ENCODE results near the gene PIGS.
"Not testable (repeated sequence)": the region's sequence is repeated elsewhere in the genome, so short reads cannot be mapped to it uniquely, and the experiment has no call there.

Gene PIGS

DNA sequence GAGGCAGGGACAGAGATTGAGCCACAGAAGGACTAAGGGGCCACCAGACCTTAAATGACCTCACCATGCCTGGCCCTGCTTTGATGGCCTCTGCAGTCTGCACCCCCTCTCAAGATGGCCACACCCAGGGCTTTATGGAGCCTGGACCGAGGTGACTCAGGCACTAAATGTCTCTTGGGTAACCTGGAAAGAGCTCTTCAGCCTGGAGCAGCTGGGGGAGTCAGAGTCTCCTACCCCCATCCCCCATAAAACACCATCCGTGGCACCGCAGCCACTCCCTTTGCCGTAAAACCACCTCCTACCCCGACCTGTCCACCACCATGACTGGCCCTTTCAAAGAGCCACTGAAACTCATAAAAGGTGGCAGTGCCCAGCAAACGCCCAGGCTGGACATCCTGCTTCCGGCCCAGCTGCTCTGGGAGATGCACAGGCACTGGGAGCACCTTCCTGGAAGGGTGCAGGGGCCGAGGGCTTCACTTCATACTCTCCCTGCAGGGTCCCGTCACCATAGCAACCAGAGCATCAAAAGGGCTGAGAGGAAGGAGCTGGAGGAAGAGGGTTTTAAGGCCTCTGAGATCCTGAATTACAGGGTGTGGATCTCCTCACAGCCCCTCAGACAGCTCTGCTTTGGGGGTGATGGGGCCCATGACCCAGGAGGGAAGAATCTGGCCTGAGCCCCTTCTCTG, 42.9 kb downstream of the PIGS start:
- no peak for DNase-seq

DNA sequence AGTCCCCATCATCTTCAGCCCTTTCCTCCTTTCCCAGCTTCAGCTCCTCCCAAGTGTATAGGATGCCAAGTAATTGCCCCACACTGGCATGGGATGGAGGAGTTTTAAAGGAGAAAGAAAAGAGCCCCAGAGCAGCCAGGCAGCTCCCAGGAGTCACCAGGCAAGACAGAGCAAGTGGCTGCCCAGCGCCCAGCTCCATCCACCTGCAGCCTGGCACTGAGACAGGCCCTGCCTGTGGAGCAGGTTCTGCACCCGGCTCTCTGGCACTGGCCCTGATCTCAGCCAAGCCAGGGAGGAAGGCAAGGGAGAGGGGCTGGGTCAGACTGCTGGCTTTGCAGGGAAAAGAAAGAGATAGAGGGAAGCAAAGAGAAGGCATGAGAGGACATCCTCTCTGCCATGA, 43.5 kb downstream of the PIGS start:
- DNase-seq: no peak

DNA sequence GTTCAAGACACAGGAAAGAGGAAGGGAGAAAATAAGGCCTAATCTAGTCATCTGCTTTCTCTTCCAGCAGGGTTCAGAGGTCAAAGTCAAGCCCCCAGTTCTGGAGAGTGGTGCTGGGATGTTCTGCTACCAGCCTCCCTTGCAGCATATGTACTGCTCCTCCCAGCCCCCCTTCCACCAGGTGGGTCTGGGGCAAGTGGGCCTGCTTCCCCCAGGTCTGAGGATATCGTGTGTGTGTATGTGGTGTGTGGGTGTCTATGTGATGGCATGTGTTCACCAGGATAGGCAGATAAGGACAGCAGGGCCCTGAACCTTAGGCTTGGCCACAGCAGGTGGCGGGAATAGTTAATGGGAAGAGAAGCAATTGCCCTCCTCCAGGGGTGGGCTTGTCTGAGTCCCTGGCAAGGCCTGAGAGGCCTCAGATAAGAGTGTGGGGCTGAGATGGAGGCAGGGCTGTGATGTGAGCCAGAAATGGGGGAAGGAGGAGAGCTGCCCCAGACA, 44.1 kb downstream of the PIGS start:
- no peak for DNase-seq

DNA sequence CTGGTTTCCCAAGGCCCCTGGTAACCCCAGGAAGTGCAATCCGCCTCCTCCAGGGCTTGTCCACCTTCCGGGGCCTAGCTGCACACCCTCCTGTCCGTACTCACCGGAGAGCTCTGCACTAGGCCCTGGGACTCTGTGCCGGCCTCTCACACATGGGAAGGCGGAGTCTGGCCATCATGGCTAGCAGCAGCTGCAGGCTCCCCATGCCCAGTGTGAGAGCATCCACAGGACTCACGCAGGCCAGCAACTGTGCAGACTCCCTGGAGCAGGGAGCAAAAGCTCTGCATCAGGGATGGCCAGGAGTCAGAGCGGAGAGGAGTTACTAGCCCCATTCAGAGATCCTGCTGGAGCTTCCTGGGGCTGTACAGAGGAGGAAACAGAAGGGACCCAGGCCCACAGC, 44.9 kb downstream of the PIGS start:
- no peak for DNase-seq

DNA sequence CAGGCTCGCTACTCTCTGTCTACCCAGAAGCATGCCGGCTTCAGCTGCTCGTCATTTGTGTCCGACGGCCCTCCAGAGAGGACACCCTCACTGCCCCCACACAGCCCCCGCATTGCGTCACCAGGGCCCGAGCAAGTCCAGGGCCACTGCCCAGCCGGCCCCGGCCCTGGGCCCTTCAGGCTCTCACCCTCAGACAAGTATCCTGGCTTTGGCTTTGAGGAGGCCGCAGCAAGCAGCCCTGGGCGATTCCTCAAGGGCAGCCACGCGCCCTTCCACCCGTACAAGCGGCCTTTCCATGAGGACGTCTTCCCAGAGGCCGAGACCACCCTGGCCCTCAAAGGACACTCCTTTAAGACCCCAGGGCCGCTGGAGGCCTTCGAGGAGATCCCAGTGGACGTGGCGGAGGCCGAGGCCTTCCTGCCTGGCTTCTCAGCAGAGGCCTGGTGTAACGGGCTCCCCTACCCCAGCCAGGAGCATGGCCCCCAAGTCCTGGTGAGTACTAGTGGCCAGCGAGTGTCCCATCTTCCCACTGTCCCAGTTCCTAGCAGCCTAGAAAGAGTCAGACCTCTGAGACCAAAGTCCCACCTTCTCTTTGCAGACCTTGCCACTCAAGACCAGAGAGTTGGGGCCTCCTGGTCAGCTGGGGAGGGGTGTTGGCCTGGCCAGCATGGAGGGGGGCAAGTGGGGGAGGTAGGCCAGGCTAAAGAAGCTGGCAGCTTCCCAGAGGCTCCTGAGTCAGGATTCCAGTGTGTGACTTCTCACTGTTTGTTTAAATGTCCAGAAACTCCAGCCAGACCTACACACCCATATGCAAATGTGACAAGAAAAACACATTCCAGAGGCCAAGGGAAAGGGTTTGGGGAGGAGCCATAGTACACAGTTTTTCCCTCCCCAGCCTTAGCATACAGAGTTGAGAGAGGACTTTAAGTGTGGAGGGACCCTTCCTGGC, 46.6 kb downstream of the PIGS start:
- DNase-seq: no peak

DNA sequence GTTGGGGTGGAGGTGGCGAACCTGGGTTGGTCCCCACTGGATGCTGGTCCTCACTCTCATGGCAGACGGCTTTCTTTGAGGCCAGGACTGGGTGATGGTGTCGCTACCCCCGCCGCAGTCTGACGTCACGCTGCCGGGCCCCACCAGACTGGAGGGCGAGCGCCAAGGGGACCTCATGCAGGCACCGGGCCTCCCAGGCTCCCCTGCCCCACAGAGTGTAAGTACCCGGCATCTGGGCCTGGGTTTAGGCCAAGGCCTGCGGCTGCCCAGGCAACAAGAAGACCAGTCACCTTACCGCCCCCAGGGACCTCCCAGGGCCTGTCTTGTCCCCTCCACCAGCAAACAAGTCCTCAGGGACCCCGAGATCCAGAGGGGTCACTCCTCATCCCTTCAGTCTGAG, 47.4 kb downstream of the PIGS start:
- DNase-seq: no peak

DNA sequence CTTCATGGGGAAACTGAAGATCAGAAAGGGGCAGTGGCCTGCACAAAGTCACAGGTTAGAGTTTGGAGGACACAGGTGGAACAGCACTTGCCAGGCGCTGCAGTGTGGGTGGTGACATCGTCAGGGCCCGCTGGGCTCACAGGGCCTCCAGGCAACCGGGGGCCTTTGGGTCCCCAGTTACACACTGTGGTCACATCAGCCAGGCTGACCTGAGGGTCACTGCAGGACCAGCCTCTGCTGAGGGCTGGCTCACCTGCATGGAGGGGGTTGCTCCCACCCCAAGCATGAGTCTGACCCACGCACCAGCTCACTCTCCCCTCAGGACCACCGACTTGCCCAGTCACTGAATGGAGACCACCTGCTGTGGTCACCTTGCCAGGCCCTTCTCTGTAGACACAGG, 48.1 kb downstream of the PIGS start:
- no peak for DNase-seq

DNA sequence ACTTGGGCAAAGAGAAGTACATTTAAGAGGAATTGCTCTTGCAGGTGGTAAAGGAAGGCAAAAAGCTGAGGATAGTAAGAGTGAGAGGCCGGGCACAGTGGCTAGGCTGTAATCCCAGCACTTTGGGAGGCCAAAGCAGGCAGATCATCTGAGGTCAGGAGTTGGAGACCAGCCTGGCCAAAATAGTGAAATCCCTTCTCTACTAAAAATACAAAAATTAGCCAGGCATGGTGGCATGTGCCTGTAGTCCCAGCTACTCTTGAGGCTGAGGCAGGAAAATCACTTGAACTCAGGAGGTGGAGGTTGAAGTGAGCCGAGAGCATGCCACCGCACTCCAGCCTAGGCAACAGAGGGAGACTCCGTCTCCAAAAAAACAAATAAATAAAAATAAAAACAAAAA, 49.0 kb downstream of the PIGS start:
- DNase-seq: not testable (repeated sequence)

DNA sequence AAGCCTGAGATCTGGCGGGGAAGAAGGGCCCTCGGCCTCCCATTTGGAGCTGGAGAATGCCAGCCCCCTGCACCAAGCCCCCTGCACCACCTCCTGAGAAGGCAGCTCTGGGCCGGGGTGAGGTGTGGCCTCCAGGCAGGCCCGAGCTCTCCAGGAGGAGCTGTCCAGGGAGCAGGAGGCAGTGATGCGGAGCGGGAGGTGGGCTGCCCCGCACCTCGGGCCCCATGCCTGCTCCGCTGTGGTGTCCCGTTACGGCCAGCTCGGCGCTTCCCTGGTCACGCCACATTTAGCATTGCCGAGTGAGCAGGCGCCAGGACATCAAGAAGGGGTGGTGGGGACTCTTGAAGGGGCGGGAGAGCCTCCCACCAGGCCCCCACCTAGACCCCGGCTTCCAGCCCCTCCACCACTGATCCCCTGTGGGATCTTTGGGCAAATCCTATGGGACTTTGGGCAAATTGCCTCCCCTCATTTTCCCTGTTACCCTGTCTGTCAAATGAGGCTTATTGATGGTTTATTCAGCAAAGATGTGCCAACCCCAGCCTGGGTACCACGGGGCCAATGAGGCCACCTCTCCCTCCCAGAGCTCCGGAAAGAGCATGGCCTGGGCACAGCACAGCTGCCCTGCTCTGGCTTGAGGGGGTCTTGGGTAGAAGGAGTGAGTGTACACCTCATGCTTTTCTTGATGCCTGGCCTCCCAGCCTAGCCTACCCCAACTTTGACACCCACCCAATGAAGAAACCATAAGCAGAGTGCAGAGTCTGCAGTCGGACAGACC, 49.8 kb downstream of the PIGS start:
- no peak for DNase-seq

DNA sequence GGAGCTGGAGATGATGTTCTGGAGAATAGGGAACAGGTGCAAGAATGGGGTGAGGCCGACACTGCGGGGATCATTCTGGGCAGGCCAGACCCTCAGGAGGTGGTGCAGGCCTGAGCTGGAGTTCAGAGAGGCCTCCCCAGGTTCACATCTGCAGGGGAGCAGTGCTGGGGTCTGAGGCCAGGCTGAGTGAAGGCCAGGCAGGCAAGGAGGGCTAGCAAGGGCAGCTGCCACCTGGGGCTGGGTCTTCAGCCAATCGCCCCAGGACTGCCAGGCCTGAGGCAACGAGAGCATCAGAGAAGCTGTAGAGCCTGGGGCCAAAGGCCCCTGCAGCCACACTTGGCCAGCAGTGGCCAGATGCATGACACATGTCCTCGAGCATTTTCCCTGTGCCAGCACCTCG, 50.6 kb downstream of the PIGS start:
- no peak for DNase-seq

DNA sequence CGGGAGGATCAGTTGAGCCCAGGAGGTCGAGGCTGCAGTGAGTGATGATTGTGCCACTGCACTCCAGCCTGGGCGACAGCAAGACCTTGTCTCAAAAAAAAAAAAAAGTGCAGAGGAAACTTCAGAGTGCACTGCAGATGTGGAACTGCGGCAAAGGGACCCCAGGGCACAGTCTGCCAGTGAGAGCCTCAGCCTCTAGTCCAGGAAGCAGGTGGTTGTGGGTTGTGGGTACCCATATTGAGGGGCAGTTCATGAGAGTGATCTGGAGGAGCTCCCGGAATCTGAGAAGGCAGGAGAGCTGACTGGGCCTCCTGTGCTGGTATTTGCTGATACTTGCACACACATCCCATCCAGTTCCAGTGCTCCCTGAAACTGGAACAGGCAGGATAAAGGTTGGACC, 52.1 kb downstream of the PIGS start:
- DNase-seq: no peak

DNA sequence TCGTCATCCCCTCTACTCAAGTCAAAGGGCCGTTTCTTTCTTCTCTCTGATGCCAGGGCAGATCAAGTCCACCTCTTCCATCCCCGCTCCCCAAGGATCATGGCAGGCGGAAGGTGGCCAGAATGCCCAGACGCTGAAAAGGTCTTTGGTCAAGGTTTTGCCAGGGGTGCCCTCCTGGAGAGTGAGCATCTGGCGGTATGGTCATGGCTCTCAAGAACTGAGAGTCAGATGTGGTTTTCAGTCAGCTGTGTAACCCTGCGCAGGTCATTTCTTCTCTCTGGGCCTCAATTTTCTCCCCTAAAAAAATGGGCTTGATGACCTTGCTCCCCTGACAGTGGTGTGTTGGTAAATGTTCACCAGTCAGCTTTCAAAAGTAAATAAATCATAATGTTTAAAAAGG, 52.7 kb downstream of the PIGS start:
- DNase-seq: no peak

DNA sequence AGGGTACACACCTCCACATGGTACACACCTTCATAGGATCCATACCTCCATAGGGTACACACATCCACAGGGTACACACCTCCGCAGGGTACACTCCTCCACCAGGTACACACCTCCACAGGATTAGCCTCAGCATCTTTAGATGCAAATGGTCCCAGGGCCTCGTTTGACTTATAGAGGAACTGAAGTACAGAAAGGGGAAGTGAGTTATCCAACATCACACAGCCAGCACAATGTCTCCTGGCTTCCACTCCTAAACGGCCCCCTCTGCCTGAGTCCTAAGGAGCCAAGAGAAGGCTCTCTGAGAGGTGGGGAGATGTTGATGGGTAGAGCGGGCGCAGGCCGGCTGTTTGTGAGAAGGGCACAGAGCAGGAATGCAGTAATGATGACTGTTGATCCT, 53.2 kb downstream of the PIGS start:
- no peak for DNase-seq

DNA sequence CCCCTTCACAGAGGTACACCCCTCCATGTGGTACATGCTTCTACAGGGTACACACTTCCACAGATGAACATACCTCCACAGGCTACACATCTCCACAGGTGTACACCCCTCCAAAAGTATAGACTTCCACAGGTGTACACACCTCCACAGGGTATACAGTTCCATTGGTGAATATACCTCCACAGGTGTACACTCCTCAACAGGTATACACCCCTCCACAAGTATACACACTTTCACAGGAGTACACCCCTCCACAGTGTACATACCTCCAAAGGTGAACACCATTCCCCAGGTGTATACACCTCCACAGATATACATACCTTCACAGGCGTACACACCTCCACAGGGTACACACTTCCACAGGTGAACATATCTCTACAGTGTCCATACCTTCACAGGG, 55.8 kb downstream of the PIGS start:
- DNase-seq: no peak

DNA sequence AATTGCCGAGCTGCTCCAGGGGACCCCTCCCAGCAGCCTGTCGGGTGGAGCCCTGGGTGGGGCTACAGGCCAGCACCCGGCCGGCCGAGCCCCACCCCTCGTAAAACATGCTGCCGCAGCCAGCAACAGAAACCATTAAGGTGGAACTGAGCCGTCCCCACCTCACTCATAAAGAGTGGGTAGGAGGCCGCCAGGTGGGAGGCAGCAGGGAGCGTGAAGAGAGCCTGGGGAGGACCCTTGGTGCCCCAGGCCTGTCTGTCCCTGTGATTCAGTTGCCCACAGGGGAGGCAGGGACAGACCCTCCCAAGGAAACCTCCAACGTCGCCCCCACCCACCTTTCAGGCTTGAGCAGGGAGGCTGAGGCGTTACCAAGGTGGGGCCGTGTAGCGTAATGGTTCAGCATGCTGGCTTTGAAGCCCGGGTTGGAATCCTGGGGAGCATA, 56.7 kb downstream of the PIGS start:
- DNase-seq: no peak

DNA sequence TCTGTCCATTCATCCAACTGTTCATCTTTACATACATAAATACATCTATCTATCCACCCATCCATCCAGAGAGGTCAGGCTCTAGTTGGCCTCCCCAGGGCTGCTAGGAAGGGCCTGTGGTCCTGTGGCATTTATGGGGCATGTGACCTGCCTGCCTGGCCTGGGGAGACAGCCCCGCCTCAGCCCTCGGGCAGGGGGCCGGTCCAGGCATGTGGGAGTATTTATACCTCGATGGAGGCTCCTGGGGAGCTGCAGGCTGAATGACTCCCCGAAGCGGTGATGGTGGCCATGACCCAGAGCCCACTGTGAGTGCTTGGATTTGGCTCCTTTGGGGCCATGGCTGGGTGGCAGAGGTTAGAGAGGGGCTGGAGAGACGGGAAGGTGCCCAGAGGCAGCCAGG, 57.8 kb downstream of the PIGS start:
- DNase-seq: no peak

DNA sequence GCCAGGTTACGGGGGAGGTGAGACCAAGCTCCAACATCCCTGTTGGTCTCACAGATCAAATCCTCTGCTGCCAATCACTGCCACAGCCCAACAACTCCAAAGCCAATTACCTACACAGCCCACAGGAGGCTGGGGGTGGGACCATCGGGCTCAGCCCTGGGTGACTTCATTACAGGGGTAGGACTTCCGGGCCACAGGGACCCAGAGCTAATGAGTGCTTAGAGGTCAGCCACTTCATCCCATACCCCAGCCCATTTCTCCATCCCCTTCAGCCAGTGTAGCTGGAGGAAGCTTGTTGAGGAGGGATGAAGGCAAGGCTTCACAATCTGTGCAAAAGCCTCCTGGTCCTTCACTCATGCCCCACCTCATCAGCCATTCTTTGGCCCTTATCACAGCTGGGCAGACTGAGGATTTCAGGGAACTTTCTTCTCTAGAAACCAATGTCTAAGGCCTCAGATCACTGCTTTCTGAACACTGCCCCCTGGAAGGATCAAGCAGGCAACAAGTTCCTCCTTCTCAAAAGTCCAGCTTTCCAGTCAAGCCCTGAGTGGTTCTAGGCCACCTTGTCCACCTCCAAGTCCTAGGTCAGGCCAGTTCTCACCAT, 59.4 kb downstream of the PIGS start:
- DNase-seq: no peak

DNA sequence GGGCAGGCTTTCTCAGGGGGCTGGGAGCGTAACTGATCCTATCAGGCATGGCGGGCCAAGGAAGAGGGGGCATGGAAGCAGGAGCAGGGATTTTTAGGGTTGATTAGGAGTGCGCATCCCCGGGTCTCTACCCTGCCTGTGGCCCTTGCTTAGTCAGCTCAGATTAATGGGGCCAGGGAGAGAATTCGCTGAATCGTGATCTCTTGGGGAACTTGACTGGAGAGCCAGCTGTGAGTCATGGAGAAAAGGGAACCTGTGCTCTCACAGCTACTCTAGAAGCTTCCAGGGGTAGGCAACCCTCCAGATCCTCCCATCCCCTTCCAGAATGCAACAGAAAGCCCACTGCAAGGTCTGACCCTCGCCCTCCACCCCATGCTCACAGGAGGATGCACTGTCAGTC, 61.5 kb downstream of the PIGS start:
- no peak for DNase-seq

DNA sequence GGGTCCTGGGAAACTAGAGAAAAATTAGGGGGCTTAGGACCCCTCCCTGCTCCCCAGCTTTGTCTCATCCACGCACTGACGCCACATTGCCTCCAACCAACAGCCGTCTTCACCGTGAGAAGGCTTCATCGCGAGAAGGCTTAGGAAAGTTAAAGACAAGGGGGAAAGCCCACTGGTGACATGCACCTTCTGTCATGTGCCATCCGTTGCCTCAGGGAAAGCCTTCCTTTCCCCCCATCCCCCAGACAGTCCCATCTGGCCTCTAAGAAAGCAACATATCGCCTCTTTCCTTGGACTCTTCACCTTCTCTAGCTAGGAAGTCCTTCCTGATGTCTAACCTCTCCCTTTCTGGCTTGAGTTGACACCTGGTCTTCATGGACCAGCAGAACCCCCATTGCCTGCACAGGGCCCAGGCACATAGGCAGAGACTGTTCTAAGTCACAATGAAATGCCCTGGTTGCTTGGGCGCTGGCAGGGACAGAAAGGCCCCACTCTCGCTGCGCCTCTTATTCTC, 63.1 kb downstream of the PIGS start:
- no peak for DNase-seq

DNA sequence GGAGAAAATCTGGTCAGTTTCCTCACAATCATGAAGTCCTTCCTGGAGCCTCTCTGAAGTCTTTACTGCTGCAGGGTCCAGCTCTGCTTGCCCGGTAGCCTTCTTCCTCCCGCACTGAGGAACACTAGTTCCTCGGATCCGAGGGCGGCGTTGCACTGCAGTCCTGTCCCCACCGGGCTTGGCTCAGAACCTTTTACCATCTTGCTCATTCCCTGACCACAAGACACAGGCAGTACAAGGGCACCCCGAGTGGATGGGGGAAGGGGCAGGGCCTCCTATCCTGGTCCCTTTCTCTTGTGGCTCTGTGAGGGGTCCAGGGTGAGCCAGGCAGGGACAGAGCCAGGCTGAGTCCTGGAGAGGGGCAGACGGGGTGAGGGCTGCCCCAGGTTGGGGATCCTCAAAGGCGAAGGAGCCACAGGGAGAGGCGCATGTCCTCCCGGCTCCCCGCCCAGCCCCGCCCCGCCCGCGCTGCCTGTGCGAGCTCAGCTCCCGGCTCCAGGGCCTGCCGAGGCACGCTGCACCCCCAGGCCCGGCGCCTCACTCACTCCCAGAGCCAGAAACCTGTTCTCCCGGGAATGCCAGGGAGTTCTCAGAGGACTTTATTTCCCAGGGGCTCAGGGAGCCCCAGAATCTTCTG, 63.6 kb downstream of the PIGS start:
- no peak for DNase-seq

DNA sequence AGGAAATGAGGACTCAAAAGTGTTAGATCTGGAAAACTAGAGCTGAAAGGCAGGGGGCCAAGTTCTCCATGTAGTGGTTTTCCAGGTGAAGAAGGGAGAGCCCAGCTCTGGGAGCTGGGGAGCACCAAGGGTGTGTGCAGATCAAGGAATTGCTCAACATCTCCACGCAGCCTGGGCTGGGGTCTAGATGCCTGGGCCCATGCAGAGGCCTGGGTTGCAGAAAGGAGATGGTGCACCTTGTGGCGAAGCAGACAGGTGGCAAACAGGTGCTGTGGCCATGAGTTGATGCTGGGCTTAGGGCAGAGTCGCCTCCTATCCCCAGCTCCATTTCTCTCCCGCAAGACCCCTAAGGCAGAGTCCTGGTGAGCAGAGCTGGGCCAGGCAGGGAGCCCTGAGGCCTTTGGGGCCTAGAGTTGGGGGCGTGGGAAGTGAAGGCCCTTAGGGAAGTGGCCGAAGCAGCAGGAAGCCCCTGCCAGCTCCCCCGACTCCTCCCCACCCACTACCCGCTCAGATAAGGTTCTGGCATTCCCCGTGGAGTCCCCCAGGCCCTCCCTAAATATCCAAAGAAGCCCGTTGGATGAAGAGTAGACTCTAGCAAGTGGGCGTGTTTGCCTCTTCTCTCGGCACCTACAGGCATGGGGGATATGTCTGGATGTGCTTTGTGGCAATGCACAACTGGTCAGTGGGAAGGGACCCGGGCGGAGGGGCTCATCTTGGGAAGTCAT, 64.4 kb downstream of the PIGS start:
- DNase-seq: no peak

All from activated CD4-positive, CD25-positive, alpha-beta regulatory T cell (primary cell).